ENCODE data around the gene PIH1D1. TPM values are rescaled to one million over a fixed set of nuclear protein-coding genes. Genes with fewer than 3 reads are reported as not detected.

PIH1D1 gene
- total and polyA plus RNA-seq, 4 donors, result 41.4 to 59.4 (median 47.2) TPM

- no peak within 1 kb of the TSS for H3K4me3 ChIP-seq (ENCODE audit: low read depth in 1 of 3, low read length in 3 of 3)
- no peak within 1 kb of the TSS for H3K9ac ChIP-seq (ENCODE audit: low read depth in 1 of 2, low read length in 2 of 2)
- H3K36me3 ChIP-seq (ENCODE audit: control insufficient read depth in 4 of 4, insufficient read depth in 3 of 4, low read depth in 1 of 4, low read length in 3 of 4), result no peaks in the 10 kb centered on the region
- no peak within 1 kb of the TSS for H3K27ac ChIP-seq (ENCODE audit: low read depth in 1 of 2, low read length in 2 of 2)
- 10% methylated on average over 42 of the region's 42 CpGs for WGBS
- no peaks in the 10 kb centered on the region for H3K9me3 ChIP-seq (ENCODE audit: control insufficient read depth in 4 of 4, low read length in 3 of 4)
- no peak for DNase-seq (ENCODE audit: low spot score)
- peaks cover 6 to 33% (median 18%) of the 10 kb centered on the region in 4 donors for H3K27me3 ChIP-seq (ENCODE audit: control insufficient read depth in 4 of 4, insufficient read depth in 4 of 4, low read length in 3 of 4)
- no peak for TF ChIP-seq FOXA1 (IDR thresholded peaks at IDR 0.05)
- no peak for TF ChIP-seq YY1 (IDR thresholded peaks at IDR 0.05)
- TF ChIP-seq FOXA2 (IDR thresholded peaks at IDR 0.05), result no peak
- no peak for TF ChIP-seq EGR1 (IDR thresholded peaks at IDR 0.05; ENCODE audit: low read depth in 2 of 2)
- no peak for TF ChIP-seq REST (IDR thresholded peaks at IDR 0.05)
- TF ChIP-seq CTCF (IDR thresholded peaks at IDR 0.05; ENCODE audit: low read depth, low read length, missing input control), result no peak
- no peak for TF ChIP-seq HNF4A (conservative IDR thresholded peaks at IDR 0.05)
- peaks cover 5 to 11% (median 8%) of the 10 kb centered on the region in 4 donors for H3K4me1 ChIP-seq (ENCODE audit: control insufficient read depth in 4 of 4, insufficient read depth in 4 of 4, low read length in 3 of 4)
Measured at GRCh38 chr19:49423071-49423984, 28.3 kb downstream of the PIH1D1 start, which contains the start of gene PTH2. TSS of gene PTH2 (minus strand) at chr19:49423441. CDS start at chr19:49423339, 102 bp downstream.

DNA sequence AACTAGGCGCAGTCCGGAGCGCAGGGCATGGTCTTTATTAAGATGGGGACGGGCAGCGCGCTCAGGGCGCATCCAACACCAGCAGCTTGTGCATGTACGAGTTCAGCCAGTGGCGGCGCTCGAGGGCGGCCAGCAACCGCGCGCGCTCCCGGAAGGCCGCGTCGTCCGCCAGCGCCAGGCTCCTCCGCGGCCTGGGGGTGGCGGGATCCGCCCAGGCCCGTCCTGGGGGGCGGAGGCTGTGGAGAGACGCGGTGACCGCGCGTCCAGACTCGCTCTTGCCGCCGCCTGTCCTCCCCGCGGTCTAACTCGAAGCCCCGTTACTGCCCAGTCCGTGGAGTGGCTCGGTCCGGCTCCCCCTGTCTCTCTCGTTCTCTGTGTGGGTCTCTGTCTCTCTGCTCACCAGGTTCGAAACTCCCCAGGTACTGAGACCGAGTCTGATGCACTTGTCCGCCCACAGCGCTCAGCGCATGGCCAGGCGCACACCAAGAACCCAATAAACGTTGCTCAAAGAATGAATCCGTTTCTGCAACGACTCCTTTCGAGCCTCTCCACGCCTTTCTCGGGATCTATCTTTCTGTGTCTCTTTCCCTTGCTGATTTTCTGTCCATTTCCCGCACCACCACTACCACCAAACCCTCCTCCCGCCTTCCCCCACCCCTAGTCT lies 29.1 kb downstream of the PIH1D1 start:
- 6% methylated on average over 58 of the region's 58 CpGs for WGBS
- H3K9ac ChIP-seq (ENCODE audit: low read depth in 1 of 2, low read length in 2 of 2), result no peak overlapping the region
- H3K27me3 ChIP-seq (ENCODE audit: control insufficient read depth in 4 of 4, insufficient read depth in 4 of 4, low read length in 3 of 4), result peaks cover 6 to 33% (median 18%) of the 10 kb centered on the region in 4 donors
- H3K4me3 ChIP-seq (ENCODE audit: low read depth in 1 of 3, low read length in 3 of 3), result no peak overlapping the region
- peaks cover 5 to 11% (median 7%) of the 10 kb centered on the region in 4 donors for H3K4me1 ChIP-seq (ENCODE audit: control insufficient read depth in 4 of 4, insufficient read depth in 4 of 4, low read length in 3 of 4)
- H3K36me3 ChIP-seq (ENCODE audit: control insufficient read depth in 4 of 4, insufficient read depth in 3 of 4, low read depth in 1 of 4, low read length in 3 of 4), result no peaks in the 10 kb centered on the region
- no peak overlapping the region for H3K27ac ChIP-seq (ENCODE audit: low read depth in 1 of 2, low read length in 2 of 2)
- no peaks in the 10 kb centered on the region for H3K9me3 ChIP-seq (ENCODE audit: control insufficient read depth in 4 of 4, low read length in 3 of 4)
- TF ChIP-seq ATF3 (IDR thresholded peaks at IDR 0.05) (no peak), FOXA1 (IDR thresholded peaks at IDR 0.05) (no peak), CTCF (IDR thresholded peaks at IDR 0.05; ENCODE audit: low read depth, low read length, missing input control) (peak; percentile 7)
- DNase-seq (ENCODE audit: low spot score), result no peak
